Limb (tissue), 2 donors: ENCODE data around the gene CPLX3.

Source experiments
- DNase-seq, 2 donors: peaks; one replicate each; pipeline ENCODE4 v3.0.0-alpha.2; 2016; ENCODE audit errors: extremely low spot score in 2 of 2

Gene CPLX3

GRCh38 chr15:74827614-74828013 lies 1.2 kb downstream of the CPLX3 start:
- DNase-seq: no peak

GRCh38 chr15:74828835-74829234 lies 2.4 kb downstream of the CPLX3 start:
- no peak for DNase-seq

GRCh38 chr15:74829486-74829885 lies 3.1 kb downstream of the CPLX3 start:
- no peak for DNase-seq

DNA sequence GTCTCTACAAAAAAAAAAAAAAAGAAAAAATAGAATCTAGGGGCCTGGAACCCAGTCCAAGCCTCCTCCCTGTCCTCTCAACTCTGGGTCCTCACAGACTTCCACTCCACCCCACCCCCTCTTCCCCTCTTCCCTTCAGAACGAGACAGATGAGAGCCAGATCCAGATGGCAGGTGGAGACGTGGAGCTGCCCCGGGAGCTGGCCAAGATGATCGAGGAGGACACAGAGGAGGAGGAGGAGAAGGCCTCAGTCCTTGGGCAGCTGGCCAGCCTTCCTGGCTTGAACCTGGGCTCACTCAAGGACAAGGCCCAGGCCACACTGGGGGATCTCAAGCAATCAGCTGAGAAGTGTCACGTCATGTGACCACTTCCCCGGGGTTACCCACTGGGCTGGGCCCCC lies 3.6 kb downstream of the CPLX3 start:
- no peak for DNase-seq

DNA sequence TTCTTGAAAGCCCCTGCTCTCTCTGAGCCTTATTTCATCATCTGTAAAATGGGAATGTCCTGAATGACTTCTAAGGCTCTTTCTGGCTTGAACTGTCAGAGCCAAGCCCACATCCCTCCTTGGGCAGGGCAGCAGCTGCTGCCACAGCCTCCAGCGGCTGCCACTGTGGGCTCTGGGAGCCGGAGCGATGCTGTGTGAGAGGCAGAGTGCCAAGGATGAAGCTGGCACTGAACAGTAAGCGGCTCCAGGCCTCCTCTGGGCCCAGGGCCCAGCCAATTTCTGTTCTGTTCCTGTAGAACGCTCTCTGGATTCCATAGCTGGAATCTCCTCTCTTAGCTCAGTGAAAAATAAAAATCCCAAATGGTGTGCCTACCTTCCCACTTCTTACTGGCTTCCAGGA lies 4.4 kb downstream of the CPLX3 start:
- no peak for DNase-seq

DNA sequence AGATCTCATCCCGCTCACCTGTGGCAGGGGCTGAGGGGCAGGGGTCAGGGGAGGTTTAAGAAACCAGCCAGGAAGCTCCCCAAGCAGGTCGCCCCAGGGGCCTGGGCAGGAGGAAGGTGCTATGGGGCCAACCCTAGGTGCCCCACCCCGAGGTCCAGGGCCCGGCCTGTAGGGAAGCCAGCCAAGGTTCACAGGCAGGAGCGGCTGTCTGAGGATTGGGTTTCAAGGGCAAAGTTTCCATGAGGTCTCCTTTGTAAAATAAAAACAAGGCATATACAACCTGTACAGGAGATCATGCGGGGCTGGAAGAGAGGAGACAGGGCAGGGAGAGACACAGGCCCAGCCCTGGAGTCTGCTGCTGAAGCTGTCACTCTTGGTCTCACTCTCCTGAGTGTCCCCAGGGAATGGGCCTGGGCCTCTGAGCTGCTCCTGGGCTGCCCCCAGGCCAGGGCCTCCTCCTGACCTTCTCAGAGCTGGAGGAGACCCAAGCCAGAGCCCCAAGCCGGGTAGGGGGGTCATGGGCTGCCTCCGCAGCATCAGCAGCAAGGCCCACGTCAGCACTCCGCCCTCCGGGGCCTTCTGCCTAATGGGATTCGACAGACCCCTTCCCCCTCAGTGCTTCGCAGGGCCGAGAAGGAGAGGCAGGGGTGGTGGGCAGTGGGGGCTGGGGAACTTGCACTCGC lies 5.5 kb downstream of the CPLX3 start:
- no peak for DNase-seq

GRCh38 chr15:74832826-74833225 lies 6.4 kb downstream of the CPLX3 start:
- DNase-seq: no peak

DNA sequence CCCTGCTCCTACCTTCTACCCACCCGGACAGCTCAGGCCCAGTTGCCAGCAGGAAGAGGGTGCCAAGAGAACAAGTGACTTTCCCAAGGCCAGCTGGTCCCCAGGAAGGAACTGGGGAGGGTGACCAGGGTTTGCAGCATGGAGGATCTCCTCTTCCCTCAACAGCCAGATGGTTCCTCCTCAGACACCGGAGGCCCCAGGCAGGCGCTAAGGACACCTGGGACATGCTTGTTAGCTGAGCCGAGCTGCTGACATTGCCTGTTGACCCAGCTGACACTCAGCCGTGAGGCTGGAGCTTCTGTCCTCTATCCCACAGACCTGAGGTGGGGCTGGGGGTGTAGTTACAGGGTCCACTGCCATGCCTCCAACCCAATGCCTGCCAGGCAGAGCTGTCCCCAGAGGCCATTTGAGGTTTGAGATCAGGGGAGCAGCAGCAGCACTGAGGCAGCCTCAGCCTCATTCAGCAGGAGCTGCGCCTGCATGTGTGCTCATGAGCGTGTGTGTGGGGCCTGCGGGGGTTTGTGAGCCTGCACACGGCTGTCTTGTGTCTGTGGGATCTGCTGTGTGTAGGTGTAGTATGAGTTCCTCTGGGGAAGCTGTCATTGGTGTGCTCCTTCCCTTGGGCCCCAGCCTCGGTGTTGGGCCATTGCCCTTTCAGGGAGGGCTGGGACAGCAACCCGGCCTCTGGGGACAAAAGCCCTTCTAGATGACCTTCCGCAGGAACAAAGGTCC lies 7.1 kb downstream of the CPLX3 start:
- DNase-seq: no peak

DNA sequence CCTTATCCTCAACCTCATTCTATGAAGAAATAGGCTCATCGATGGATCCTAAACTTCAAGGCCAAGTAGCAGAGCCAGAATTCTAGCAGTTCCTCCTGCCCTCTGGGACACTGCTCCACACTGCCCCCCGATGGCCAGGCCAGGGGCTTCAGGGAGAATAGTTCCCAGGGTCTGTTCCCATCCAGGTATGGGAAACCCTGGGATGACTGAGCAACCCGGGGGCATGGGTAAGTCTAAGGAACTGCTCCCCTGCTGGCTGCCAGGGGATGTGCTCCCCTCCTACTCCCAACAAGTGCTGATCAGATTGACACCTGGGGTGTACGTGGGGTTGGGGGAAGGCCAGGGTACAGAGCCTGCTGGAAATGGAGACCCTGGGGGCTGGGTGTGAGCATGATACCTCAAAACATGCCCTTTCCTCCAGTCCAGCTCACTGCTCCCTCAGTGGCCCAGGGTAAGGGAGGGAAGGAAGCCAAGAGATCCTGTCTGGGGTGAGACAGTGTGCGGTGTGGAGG lies 8.9 kb downstream of the CPLX3 start:
- DNase-seq: peak in 1 of 2 donors; percentile 56

GRCh38 chr15:74836846-74837245 lies 10.4 kb downstream of the CPLX3 start:
- no peak for DNase-seq

GRCh38 chr15:74837482-74838136 lies 11.2 kb downstream of the CPLX3 start:
- DNase-seq: no peak

DNA sequence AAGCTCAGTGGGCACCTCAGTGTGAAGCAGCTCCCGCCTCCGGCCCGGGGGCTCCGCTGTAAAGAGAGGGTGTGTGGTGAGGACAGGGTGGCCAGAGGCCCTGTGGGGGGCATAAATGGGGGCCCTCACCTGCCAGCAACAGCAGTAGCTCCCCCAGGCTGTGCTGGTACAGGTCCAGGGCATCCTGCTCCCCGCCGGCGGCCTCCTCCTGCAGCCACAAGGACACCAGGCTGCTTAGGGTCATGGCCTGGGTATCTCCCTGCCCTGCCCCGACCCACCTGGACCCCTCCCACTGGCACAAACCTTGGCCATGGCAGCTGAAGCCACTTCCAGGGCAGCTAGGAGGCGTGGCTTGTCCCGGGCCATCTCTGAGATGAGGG lies 11.7 kb downstream of the CPLX3 start:
- DNase-seq: no peak

- DNase-seq: no peak
These were observed 12.5 kb downstream of the CPLX3 start for GRCh38 chr15:74838746-74839525.

DNA sequence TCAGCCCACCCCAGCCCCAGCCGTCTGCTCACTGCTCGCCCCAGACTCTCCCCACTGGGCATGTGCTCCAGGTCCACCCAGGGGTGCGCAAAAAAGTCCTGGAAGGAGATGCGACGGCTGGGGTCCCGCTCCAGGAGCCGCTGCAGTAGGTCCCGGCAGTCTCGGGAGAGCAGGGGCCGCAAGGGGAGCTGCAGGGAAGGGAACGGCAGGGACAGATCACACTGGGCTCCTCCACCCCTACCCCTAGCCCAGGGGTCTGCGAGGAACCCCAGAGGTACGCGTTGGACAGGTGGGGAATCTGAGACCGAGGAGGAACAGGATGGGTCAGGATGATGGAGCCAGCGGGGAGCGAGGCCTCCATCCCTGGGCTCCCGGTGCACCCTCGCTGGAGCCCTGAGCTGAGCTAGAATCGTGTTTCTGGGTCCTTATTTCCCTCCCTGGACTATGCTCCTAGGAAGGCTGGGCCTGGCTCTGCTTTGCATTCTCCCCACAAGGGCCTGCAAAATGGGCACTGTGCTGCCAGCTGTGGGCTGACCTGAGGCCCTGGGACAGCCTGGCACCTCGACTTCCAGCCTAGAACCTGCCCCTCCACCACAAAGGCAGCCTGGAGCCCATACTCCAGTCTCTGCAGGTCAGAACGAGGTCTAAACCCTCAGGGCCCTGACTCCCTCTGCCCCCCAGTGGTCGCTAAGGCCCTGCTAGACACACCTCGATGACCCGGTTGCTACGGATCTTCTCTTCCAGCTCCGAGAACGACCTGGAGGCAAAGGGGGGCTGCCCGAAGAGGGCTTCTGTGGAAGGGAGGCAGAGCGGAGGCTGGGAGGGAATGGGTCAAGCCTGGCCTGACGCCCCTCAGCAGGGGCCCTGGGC lies 13.3 kb downstream of the CPLX3 start:
- DNase-seq: no peak

DNA sequence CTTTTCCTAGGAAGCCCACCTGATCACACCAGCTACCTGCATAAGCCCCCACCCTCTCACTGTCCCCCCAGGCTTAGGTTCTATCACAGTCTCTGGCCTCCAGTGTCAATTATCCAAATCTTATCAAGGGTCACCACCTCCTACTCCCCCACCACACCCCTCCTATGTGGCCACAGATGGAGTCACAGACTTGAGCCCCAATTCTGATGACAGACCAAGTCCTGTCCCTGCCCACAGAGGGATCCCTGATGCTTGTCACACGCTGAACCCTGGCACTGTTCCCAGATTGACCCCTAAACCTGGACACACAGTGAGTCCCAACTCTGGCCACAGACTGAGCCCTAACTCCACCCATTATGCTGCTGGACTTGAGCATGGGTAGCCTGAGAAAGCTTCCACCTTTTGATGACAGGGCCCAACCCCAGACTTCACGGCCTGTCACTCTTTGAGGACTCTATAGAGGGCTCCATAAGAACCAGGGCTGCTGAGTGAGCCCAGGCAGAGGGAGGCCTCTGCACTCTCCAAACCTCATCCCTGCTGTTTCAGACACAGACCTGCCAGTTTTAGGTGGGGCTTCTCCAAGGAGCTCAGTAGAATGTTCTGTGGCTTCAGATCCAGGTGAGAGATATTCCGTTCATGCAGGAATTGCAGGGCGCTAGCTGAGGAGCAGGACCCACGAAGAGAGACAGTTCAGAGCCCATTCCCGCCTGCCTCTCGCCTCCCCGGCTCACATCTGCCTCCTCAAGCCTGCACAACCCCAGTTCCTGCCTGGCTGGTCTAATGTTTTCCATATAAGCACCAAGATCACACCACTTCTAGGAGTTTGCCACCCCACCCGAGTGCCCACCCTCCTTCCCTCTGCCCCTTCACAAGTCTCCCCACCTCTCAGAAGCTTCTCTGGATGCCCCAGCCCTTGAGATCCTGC lies 14.7 kb downstream of the CPLX3 start:
- DNase-seq: no peak

- no peak for DNase-seq
These were observed 15.5 kb downstream of the CPLX3 start for GRCh38 chr15:74841891-74842373.

GRCh38 chr15:74842581-74843444 lies 16.4 kb downstream of the CPLX3 start, which contains the start of gene ULK3:
Gene ULK3, minus strand, starts transcription at chr15:74843156. Its CDS starts 51 bp downstream, at chr15:74843105.
- peak; percentile 86 to 94 for DNase-seq

GRCh38 chr15:74843445-74843828 lies 17.0 kb downstream of the CPLX3 start:
- DNase-seq: no peak
